Small intestine (tissue), 7 donors: ENCODE data around the gene IL22. TPM values are rescaled to one million over a fixed set of nuclear protein-coding genes. Genes with fewer than 3 reads are reported as not detected.

Experiments
- DNase-seq, 2 donors: peaks; one replicate each; pipeline versions ENCODE4 v3.0.0 to v3.0.0-alpha.2; 2013
- FAIRE-seq: peaks from 2 replicates; lab custom pipeline; 2012; peaks lifted over from hg19 to GRCh38; lab: Jason Lieb, UNC
- H3K27ac ChIP-seq, 3 donors: one replicate each; pipeline ENCODE4 v1.5.1; 2013; ENCODE audit warnings: low read length in 2 of 3, mild to moderate bottlenecking in 2 of 3, control low read depth in 1 of 3, inconsistent platforms in 1 of 3, low read depth in 1 of 3, moderate library complexity in 1 of 3
- H3K27me3 ChIP-seq, 3 donors: one replicate each; pipeline ENCODE4 v1.6.1; 2013; ENCODE audit warnings: low read length in 3 of 3, inconsistent platforms in 1 of 3; ENCODE audit not compliant: control insufficient read depth in 3 of 3, insufficient read depth in 3 of 3
- H3K36me3 ChIP-seq, 3 donors: one replicate each; pipeline ENCODE4 v1.6.1; 2013; ENCODE audit warnings: low read length in 3 of 3, inconsistent platforms in 1 of 3, low read depth in 1 of 3, mild to moderate bottlenecking in 1 of 3, moderate library complexity in 1 of 3; ENCODE audit not compliant: control insufficient read depth in 3 of 3, insufficient read depth in 2 of 3
- H3K4me1 ChIP-seq, 3 donors: one replicate each; pipeline ENCODE4 v1.6.1; 2013; ENCODE audit warnings: low read length in 2 of 3, inconsistent platforms in 1 of 3, low read depth in 1 of 3, mild to moderate bottlenecking in 1 of 3, moderate library complexity in 1 of 3; ENCODE audit not compliant: control insufficient read depth in 3 of 3, insufficient read depth in 2 of 3
- H3K4me3 ChIP-seq, 3 donors: one replicate each; pipeline ENCODE4 v1.5.1; 2013; ENCODE audit warnings: low read length in 3 of 3, control low read depth in 1 of 3, inconsistent platforms in 1 of 3, low read depth in 1 of 3, mild to moderate bottlenecking in 1 of 3, moderate library complexity in 1 of 3
- H3K9me3 ChIP-seq, 2 donors: one replicate each; pipeline ENCODE4 v1.6.1; 2013; ENCODE audit warnings: low read depth in 1 of 2, low read length in 1 of 2; ENCODE audit not compliant: control insufficient read depth in 2 of 2, insufficient read depth in 1 of 2
- WGBS, 3 donors: extraction: QIAGEN DNeasy Blood & Tissue Kit; methylation state at CpG; one replicate each; pipeline ENCODE4 v1.1.7; 2013; 5-methylcytosine and 5-hydroxymethylcytosine counted together
- polyA plus RNA-seq, 4 donors: library from polyadenylated mRNA; stranded (reverse) in 3 of 4; unstranded in 1 of 4; fragments of 200-250 nt in 3 of 4; fragments of 120-200 nt in 1 of 4; gene quantifications; one replicate each; pipeline versions ENCODE4 v1.2.1 to v1.2.3, GENCODE V29; 2013
- donor health status: healthy with polysubstance abuse.
- donor health status: control.
- donor health status: control.
- donor health status: Bipolar disorder and iron deficiency.
- donor health status: healthy.

Gene IL22
- polyA plus RNA-seq, 4 donors: not detected

DNA sequence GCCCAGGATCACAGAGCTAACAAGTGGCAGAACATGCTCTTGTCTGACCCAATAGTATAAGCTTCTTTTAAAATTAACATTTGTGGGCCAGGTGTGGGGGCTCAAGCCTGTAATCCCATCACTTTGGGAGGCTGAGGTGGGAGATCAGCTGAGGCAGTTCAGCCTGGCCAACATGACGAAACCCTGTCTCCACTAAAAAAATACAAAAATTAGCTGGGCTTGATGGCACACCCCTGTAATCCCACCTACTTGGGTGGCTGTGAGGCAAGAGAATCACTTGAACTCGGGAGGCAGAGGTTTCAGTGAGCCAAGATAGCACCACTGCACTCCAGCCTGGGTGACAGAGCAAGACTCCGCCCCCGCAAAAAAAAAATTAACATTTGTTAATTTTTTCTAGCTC lies 33.0 kb upstream of the IL22 start:
- H3K4me3 ChIP-seq: no peak overlapping the region
- no peaks in the 10 kb centered on the region for H3K4me1 ChIP-seq
- DNase-seq (no peak), FAIRE-seq (no peak)
- 82 to 86% (median 84%) methylated on average over 4 of the region's 4 CpGs for WGBS, 3 donors
- no peaks in the 10 kb centered on the region for H3K9me3 ChIP-seq
- H3K27me3 ChIP-seq: no peaks in the 10 kb centered on the region
- no peak overlapping the region for H3K27ac ChIP-seq
- H3K36me3 ChIP-seq: no peaks in the 10 kb centered on the region

DNA sequence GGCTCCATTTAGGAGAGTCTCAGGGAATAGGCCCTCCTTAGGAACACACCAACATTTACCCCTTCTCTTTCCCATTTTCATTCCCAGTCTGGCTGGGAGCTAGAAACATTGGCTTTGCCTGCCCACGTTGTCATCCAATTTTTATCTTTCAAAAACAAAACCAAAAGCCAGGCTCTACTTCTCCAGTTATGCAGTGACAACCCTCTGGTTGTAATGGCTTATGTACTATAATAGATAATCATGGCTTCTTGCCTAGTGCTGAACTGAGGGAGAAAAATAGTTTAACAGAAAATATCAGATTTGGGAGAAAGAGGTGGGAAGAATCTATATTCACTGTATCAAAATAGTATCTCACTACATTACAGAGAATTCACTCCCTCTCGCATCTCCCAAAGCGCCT lies 32.1 kb upstream of the IL22 start:
- whole genome bisulfite sequencing, 3 donors: 83 to 86% (median 85%) methylated on average over 3 of the region's 3 CpGs
- no peaks in the 10 kb centered on the region for H3K4me1 ChIP-seq
- no peaks in the 10 kb centered on the region for H3K9me3 ChIP-seq
- FAIRE-seq: no peak
- no peaks in the 10 kb centered on the region for H3K27me3 ChIP-seq
- H3K36me3 ChIP-seq: no peaks in the 10 kb centered on the region
- DNase-seq: no peak
- no peak overlapping the region for H3K27ac ChIP-seq
- H3K4me3 ChIP-seq: no peak overlapping the region

DNA sequence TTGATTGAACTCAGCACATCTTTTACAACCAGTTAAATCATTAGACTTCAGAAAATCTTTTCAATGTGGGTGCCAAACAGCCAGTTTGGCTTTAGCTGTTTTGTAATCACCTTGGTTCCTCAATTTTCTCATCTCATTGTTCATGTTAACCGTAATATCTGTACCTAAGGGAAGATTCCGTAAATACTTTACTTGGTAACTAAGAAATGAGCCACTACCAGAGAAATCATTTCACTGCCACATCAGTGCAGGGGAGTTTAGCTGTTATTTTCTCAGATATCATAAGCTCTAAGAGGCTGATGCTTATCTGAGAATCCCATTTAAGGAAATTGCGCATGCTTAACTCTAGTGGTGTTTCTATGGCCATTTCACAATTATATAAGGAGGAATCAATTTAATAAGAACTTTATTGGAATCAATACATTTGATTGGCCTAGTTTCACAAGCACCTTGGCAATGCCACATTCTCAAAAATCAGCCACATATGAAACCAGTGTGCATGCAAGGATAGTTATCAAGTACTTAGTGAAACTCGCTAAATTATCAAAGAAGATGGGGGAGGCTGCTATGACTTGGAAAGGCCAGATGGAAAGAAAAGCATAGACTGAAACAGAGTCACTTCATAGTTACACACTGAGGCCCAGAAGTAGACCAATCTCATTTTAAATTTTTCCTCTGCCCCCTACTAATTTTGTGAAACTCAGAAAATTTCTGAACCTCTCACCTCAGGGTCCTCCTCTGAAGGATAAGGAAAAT lies 28.1 kb upstream of the IL22 start:
- Histone ChIP-seq H3K4me3 (no peak overlapping the region), H3K36me3 (no peaks in the 10 kb centered on the region), H3K27ac (no peak overlapping the region), H3K4me1 (no peaks in the 10 kb centered on the region), H3K27me3 (no peaks in the 10 kb centered on the region), H3K9me3 (no peaks in the 10 kb centered on the region)
- FAIRE-seq (no peak), DNase-seq (no peak)
- 92 to 95% (median 93%) methylated on average over 4 of the region's 4 CpGs for WGBS, 3 donors

DNA sequence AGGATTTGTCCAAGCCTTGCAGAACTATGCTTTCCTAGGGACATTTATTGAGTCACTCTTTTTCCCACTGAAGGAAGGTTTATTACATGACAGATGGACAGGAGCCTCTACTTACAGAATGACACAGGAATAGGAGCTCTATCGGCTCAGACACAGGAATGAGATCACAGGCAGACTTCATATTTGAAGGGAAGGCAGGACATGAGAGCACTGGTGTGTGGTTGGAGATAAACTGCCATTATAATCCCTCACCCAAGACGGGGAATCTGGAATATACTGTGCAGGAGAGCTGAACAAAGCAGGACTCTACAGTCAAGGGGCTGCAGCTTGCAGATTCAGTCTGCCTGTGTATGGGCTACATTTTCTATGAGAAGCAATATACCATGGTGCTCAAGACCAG lies 26.8 kb upstream of the IL22 start:
- H3K9me3 ChIP-seq: no peaks in the 10 kb centered on the region
- H3K4me1 ChIP-seq: no peaks in the 10 kb centered on the region
- no peaks in the 10 kb centered on the region for H3K27me3 ChIP-seq
- no peak for DNase-seq
- 86 to 98% (median 88%) methylated on average over 2 of the region's 2 CpGs for WGBS, 3 donors
- no peak overlapping the region for H3K27ac ChIP-seq
- FAIRE-seq: no peak
- no peak overlapping the region for H3K4me3 ChIP-seq
- no peaks in the 10 kb centered on the region for H3K36me3 ChIP-seq

DNA sequence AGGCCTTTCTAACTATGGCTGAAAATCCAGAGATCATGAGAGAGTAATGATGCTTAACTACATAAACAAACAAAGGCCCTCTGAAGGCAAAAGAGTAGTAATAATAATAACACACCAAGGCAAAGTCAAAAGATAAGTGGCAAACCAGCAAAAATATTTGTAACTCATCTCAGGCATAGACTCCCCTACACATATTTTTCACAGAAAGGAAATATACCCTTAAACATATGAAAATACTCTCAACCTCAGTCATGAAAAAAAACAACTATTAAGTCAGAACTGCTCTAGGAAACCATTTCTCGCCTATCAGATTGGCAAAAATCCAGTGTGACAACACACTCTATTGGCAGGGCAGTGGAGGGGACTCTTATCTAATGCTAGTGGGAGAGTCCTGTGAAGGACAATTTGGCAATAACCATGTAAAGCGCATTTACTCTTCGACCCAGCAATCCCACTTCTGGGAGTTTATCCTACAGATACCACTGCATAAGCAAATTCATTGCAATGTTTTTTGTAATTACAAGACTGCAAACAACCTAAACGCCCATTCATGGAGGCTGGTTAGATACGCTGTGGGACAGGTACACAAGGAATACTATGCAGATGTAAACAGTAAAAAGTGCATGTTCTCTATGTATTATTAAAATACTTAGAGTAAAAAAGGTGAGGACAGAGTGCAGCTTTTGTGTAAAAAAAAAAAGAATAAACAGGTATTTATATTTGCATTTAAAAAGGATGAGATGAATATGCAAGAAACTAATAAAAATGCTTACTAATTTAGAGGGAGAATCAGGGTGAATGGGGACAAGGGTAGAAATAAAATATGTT lies 26.0 kb upstream of the IL22 start:
- DNase-seq (peak in 1 of 2 donors; percentile 7), FAIRE-seq (no peak)
- H3K9me3 ChIP-seq: no peaks in the 10 kb centered on the region
- no peaks in the 10 kb centered on the region for H3K27me3 ChIP-seq
- H3K36me3 ChIP-seq: no peaks in the 10 kb centered on the region
- H3K4me3 ChIP-seq: no peak overlapping the region
- WGBS, 3 donors: 49 to 58% (median 53%) methylated on average over 5 of the region's 5 CpGs
- no peak overlapping the region for H3K27ac ChIP-seq
- no peaks in the 10 kb centered on the region for H3K4me1 ChIP-seq

DNA sequence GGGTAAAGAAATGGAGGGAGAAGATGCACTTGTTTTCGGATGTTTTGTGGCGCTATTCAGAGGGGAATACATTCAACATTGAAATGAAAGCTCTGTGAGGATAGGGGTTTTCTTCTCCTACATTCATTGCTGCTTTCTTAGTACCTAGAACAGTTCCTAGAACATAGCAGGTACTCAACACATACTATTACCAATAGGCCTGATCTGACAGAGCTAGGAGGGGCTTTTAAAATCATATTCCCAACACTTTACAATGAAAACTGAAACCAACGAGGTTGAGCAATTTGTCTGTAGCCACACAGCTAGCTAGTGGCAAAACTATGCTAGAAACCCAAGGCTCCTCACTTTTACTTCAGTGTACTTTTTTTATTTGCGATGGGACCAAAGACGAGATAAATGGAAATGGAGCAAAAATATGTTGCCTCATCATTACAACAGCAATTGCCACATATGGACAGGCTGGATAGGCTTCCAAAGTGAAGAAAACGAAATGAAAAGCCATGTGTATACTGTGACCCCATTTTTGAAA lies 23.1 kb upstream of the IL22 start:
- no peaks in the 10 kb centered on the region for H3K9me3 ChIP-seq
- DNase-seq (no peak), FAIRE-seq (no peak)
- H3K4me1 ChIP-seq: no peaks in the 10 kb centered on the region
- 80 to 87% (median 85%) methylated on average over 6 of the region's 6 CpGs for WGBS, 3 donors
- no peak overlapping the region for H3K27ac ChIP-seq
- no peaks in the 10 kb centered on the region for H3K36me3 ChIP-seq
- no peak overlapping the region for H3K4me3 ChIP-seq
- H3K27me3 ChIP-seq: no peaks in the 10 kb centered on the region

DNA sequence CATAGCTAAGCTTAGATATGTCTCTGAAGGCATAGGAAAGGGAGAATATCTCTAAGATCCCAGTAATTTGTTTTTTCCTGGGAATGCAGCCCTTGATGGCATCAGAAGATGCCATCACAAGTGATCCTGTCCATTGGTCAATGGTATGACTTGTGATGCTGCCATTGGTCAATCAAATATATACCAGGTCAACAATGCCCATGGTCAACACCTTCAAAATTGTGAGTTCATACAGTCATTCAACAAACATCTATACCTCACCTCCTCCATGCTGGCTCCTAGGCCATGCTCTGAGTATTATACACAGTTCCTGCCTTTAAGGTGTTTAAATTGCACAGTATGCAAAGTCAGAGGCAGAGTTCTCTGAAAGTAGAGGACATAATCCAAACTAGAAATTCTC lies 19.3 kb upstream of the IL22 start:
- FAIRE-seq (no peak), DNase-seq (no peak)
- no peak overlapping the region for H3K27ac ChIP-seq
- no peak overlapping the region for H3K4me3 ChIP-seq
- no peaks in the 10 kb centered on the region for H3K27me3 ChIP-seq
- no peaks in the 10 kb centered on the region for H3K9me3 ChIP-seq
- no peaks in the 10 kb centered on the region for H3K4me1 ChIP-seq
- no peaks in the 10 kb centered on the region for H3K36me3 ChIP-seq

DNA sequence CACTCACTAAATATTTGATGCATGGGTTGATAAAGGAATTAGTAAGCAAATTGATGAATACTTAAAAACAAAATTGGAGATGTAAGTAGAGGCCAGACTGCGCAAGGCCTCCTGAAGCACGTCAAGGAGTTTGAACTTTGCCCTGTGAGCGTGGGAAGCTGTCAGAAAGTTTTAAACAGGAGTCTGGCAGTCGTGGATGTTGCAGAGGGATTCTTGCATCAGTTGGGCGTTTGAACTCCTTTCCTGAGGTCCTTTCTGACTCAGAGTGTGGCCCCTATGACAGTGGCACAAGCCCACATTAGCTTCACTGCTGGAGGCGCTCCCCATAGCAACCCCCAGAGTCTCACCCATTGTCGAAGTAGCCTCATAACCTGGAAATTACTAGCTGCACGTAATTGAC lies 17.9 kb upstream of the IL22 start:
- H3K27me3 ChIP-seq: no peaks in the 10 kb centered on the region
- H3K4me1 ChIP-seq: no peaks in the 10 kb centered on the region
- WGBS, 3 donors: 44 to 64% (median 56%) methylated on average over 8 of the region's 8 CpGs
- no peaks in the 10 kb centered on the region for H3K36me3 ChIP-seq
- H3K4me3 ChIP-seq: no peak overlapping the region
- H3K9me3 ChIP-seq: no peaks in the 10 kb centered on the region
- FAIRE-seq: no peak
- H3K27ac ChIP-seq: no peak overlapping the region
- DNase-seq: no peak
